NCI-H2107 treated with DMSO at 0.1 percent for 48 hours (cell line): ENCODE results near the gene PPOX.
A peak's percentile ranks its signal among the peaks of the same experiment; 100 is the strongest.

Source experiments
- DNase-seq: peaks from one replicate; lab custom pipeline; 2025; ENCODE audit not compliant: unreplicated experiment; lab: John Stamatoyannopoulos, UW

PPOX gene

DNA sequence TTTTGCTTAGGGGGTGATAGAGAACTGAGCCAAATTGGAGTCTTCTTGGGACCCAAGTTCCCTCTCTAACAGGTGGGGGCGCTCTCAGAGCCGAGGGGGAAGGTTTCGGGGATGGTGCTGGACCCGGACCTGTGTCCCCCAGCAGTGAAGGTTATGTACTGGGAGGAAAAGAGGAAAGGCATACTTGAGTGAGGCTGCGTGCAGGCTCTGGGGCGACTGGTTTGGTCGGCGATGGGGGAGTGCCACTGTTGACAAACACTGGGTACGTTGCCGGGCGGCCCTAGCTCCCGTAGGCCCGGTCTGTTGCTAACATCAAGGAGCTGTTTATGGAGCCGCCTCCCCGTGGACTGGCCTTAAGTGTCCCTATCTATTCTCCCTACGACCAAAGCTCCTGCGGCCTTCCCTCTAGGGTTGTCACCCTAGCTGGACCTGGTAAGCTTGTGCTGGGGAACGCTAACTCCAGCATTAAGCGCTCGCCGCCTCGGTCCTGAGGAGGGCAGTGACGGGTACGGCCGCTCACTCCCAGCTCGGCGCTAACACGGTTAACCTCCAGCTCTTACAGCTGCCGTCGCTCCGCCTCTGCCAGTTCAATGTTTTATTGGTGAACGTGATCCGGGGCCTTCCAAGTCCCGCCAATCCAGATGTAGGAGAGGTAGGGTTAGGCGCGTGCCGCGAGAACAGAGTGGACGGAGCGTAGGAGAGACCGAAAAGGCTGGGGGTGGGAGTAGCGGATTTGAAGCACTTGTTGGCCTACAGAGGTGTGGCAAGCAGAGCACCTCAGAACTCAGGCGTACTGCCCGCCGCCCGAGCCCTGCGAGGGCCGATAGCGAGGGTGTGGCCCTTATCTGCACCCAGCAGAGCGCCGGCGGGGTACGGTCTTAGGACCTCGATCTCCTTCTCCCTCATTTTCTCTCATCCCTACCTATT, at the start of gene PPOX:
Gene PPOX (plus strand): TSS at position 685 of the 927 bp plus-strand sequence. CDS start 422 bp downstream, outside the sequence.
- peak; percentile 99 for DNase-seq

DNA sequence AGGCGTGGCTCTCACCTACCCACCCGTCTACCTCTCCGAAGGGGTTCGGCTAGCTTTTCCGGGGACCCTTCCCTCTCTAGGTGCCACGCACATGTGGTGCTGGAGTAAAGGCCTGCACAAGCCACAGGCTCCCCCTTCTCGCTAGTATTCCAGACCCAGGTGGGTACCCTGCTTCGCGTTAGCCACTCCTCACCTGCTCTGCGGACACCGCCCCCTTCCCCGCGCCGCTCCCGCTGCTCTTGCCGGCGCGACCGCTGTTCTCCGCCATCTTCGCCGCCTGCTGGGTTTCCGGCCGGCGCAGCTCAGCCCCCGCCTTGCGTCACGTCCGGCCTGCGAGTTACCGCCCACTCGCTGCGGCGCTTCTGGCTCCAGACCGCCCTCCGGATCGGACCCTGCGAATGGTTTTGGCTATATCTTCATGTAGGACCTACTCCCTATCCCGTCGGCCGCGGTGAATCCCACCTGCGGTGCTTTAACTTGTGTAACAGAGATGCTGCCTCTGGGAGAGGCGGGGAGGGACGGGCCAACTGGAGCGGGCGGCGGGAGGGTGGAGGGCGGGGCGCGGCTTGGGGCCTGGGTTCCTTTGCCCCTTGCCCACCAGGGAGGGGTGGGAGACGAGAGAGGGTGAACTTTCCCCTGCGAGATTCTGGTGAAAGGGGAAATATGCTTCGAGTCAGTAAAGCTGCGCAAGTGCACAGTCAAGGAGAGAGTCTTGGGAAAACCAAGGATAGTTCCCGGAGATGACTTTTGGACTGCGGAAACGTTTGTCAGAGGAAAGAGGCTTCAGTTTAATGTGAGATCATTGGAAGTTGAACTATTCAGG, 48.3 kb upstream of the PPOX start, which contains the start of the genes NIT1 and PFDN2:
Gene NIT1 (plus strand): TSS at position 347 of the 823 bp plus-strand sequence. CDS start 72 bp downstream, at position 419.
Gene PFDN2 (minus strand): TSS at position 279 of the 823 bp plus-strand sequence. CDS start 11 bp downstream, at position 268.
- peak; percentile 82 for DNase-seq

DNA sequence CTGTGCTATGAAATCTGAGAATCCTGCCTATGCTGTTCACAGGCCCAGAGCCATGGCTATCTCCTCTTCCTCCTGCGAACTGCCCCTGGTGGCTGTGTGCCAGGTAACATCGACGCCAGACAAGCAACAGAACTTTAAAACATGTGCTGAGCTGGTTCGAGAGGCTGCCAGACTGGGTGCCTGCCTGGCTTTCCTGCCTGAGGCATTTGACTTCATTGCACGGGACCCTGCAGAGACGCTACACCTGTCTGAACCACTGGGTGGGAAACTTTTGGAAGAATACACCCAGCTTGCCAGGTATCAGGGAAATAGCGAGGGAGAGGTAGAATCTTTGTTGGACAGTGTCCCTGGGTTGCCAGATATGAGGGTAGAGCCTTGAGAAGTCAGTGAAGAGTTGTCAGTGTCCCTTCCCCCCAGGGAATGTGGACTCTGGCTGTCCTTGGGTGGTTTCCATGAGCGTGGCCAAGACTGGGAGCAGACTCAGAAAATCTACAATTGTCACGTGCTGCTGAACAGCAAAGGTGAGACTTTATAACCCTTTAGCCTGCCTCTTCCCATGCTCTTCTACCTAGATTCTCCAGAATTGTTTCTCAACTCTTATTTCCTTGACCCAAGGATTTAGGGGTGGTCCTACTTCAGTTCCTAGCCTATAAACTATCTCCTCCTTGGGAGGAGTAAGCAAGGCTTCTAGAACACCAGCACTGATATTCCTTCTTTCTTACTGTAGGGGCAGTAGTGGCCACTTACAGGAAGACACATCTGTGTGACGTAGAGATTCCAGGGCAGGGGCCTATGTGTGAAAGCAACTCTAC, 46.9 kb upstream of the PPOX start:
- DNase-seq: no peak

DNA sequence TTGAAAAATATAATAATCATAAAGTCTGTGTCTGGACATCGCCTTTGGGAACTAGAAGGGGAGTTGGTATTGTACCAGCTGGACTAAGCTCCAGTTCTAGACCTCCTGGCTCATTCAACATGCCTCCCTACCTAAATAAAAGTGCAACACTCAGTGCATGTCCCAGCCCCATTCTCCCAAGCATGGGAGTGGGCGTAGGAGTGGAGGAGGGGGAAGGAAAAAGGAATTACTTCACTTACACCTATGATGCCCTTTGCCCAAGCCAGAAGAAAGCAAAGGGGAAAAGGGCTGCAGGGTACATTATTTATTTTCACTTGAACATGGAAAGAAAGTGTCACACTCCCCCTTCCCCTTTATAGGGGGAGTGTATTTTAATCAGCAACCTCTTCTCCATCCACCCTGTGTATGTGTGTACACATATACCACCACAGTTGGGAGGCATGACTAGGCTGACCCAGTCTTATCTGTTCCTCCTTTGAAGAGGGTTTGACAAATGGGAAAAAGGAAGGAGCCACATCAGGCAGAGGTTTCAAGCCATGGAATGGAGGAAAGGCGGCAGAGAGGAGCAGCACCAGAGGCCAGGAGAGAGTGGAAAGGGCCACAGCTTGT, 45.1 kb upstream of the PPOX start:
- DNase-seq: no peak

DNA sequence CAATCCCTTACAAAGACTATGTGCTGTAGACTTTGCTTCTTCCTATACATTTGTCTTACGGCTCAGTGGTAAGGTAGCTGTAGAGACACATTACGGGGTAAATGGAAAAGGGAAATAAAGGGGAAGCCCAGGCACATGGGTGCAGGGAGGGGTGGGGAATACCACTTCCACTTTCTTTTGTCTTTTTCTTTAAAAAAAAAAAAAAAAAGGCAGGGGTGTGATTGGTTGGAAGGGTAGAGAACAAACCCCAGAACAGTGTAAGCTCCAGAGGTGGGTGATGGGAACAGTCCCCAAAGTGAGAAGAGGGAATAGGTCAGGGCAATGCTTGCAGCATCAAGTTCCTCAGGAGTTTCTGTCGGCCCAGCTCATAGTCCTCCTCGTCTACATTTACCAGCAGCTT, 44.4 kb upstream of the PPOX start:
- no peak for DNase-seq

DNA sequence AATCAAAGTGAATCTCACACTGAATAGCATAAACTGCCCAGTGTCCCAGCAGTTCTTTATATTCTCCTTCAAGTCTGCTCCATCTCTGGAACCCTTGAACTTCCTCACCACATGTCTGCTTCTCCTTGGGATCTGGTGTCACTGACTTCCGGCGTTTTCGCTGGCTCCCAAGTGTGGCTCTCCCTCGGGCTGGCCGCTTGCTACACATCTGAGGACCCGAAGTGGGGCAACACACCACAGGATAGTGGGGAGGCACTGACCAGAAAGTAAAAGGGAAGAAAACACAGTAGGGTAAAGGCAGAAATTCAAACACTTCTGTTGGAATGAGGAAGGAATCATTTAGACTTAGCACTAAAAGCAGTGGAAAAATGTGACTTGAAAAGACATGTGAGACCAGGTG, 43.3 kb upstream of the PPOX start:
- no peak for DNase-seq

DNA sequence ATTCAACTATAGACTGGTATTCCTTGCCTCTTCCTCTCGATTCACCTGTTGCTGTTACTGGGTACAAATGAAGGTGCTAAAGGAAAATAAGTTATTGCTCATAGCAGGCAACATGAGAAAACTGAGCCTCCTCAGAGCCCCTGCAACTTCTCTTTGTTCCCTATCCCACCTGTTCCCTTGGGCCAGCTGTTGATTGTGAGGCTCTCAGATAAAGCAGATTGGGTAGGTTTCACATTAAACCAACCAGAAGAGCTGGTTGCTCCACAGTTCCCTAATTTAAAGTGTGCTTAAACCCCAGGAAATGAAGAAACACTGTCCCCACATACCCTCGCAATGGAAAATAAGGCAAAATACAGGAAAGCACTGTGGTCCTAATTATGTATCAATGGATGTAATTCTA, 38.6 kb upstream of the PPOX start:
- no peak for DNase-seq

DNA sequence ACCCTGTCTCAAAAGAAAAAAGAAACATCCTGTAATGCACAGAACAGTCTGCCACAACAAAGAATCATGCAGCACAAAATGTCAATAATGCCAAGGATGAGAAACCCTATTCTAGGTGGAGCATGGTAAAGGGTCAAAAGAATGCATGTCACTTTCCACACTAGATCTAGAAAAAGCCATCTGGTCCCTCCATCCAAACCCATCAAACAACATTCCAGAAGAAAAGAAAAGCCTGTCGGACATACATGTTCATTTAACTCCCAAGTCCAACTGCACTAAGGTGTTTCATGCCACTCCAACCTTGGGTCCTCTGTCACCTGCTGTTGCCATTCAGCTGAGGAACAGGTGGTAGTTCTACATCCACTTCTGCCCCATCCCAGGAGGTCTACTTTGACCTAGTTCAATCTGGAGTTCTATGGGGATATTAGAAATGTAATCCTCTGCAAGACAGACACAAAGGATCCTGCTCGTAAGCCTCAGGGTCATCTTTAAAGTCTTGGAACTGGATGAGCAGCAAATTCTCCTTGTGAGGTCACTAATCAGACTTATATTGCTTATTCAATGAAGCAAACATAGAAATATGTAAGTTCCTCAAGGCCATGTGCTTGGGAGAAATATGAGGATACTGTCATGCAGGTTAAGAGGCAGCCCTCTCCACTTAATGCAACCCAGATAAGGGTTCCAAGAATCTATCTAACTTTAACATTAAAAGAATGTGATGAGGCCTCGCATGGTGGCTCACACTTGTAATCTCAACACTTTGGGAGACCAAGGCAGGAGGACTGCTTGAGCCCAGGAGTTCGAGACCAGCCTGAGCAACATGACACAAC, 37.4 kb upstream of the PPOX start:
- no peak for DNase-seq

DNA sequence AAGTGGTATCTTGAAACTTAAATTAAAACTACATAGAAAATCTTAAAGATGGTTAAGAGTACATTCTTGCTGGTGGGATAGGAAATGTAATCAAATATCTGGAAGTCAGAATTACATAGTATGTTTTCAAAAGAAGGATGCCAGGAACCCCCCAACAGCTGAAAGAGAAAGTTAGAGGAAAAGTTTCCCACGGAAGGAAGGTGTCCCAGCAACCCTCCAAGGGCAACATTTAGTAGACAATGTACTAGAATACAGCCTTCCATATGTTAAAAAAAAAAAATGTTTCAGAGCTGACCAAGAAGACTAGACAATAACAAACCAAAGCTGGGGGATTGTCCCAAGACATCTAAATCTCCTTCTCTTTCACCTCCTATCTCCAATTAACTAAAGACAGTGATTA, 36.0 kb upstream of the PPOX start:
- no peak for DNase-seq

DNA sequence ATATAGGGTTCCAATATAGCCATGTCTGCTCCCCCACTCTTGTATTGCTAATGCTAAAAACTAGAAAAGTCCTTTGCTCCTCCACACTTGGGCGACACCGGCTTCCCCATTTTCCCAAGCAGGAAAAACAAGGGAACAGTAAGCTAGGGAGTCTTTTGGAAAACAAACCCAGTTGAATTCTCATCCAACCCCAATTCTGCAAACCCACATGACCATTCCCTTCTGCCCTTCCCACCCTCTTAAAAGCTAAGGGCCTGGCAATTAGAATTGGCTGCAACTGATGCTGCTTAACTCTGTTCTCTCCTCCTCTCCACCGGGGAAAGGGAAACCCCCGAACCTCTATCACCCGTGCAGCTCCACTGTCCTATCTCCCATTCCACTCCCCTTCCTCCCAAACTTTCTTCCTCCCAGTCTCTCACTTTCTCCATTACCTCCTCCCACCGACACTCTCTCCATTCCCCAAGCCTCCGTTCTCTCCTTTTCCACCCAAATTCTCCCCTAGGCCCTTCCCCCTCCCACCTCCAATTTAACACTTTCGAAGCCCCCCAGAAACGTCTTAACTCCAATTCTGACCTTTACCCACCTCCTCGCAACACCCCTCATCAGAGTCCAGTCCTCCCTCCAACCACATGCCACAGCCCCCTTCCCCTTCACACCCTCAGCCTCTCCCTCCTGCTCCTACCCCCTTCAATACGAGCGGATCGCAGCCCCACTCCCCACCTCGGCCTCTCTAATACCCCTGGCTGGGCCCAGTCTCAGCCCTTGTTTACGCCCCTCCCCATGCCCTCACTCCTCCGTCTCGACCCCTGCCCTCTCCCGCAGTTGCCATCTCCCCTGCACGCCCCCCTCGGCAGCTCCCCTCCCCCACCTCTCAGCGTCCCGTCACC, 34.5 kb upstream of the PPOX start:
- no peak for DNase-seq

DNA sequence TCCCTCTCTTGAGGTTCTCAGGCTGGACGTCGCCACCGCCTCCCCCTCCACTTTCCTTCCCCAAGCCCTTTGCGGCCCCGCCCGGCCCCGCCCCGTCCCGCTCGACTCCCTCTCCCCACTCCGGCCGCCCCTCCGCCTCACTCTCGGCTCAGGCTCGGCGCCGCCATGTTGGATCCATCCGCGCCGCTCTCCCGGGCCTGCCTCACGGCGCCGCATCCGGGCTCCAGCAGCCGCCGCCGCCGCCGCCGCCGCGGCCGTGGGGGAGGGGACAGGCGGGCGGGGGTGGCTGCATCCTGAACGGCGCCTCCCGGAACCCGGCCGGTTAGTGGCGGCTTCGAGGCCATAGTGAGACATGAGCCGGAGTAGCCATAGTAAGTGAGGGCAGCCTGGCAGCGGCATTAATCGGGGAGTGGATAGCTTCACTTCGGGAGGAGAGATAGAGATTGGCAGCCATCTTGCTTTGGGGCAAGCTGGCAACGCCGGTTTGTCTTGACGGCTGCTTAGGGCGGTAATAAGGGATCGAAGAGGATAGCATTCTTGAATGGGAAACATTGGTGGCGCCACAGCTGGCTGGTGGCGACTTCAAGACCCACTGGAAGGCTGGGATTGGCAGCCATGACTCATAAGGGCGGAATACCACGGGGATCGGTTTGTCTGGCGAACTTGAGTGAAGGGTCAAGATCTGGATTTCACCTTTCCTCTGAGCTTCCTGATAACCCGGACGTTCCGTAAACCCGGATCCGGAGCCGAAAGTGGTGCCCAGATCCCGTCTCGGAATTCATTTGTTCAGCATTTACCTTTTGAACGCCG, 33.6 kb upstream of the PPOX start, which contains the start of gene DEDD:
Gene DEDD (minus strand): TSS at position 258 of the 810 bp plus-strand sequence. CDS start 8,205 bp downstream, outside the sequence.
- DNase-seq: peak; percentile 99

DNA sequence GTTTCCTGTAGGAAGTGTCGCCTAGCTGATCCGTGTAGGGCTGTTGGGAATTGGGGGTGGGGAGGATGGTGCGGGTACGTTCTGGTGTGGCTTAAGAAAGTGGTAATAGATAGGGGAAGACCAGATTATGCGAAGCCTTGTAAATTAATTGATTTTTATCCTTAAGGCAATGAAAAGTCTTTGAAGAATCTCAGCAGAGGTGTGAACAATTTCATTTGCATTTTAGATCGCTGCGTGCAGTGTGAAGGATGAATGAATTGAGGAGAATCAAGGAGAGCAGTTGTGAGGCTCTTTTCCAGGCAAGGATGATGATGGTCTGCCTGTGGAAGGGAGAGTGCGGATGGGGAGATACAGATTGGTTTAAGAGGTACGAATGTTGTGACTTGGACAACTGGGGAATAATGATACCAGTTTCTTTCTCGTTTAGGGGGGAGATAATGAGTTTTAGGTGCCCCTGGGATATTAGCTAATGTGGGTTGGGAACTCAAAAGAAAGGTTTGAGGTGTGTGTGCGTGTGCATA, 32.9 kb upstream of the PPOX start:
- DNase-seq: no peak

DNA sequence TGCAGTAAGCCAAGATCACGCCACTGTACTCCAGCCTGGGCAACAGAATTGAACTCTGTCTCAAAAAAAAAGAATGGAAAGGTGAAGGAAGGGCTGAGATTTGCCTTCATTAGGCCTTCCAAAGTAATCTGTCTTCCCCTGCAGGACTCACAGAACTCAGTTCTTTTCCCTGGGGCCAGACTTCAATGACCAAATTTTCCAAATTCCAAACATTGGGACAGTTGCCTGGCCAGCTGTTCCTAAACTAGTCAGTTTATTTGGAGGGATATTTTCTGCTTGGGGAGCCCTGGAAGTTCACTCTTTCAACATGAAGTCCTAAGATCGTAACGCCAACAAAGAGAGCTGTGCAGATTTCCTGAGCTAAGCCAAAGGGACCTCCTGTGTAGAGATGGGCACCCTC, 28.3 kb upstream of the PPOX start:
- DNase-seq: no peak

DNA sequence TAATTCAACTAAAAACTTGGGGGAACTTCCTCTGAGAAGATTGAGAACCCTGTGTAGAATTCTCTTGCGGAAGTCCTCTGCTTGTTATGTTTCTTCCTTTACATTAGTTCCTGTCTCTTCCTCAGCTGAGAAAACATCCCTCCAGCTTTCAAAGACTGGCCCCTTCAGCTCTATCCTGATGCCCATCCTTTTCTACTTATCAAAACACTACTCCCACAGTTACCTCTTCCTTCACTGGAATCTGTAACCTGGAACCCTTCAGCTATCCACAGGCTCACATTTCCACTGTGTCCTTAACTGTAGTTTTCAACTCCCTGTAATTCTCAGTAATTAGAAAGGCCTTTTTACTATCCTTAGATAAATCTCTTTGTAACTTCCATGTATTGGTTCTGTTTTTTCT, 27.8 kb upstream of the PPOX start:
- DNase-seq: no peak

DNA sequence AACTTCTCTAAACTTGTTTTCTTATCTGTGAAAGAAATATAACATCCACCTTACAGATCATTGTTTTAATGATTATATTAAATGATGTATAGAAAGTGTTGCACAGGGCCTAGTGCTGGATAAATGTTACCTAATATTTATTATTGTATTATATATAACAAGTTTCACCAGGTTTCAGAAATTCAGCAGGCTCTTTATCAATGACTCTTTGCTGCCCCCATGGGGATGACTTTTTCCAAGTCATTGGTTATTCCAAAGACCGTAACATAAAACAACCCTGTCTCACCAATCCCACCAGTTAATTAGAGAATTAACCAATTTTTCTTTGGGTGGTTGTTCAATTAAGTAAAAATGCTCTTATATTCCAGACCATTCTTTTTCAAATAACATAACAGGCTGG, 26.5 kb upstream of the PPOX start:
- peak; percentile 51 for DNase-seq

DNA sequence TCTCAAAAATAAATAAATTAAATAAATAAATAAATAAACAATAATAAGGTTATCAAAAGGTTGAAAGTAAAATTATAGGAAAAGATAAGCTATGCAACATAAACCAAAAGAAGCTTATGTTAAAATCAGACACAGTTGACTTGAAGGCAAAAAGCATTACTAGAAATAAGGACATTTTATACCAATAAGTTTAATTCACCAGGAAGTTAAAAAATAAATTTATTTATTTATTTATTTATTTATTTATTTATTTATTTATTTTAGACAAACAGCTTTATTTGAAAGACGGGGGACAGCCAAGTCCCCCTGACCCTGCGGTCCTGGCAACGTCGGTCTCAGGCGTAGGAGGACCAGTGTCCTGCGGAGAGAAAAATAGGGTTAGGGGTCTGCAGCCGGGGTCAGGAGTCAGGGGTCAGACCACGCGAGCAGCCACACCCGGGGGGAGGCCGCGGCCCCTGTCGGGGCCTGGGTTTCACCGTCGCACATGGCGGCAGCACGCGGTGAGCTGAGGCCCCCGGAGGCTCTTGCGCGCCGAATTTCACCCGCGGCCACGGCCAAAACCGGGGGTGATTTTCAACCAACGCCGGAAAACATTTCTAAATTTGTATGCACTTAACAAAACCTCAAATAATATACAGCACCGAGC, 25.3 kb upstream of the PPOX start:
- no peak for DNase-seq

DNA sequence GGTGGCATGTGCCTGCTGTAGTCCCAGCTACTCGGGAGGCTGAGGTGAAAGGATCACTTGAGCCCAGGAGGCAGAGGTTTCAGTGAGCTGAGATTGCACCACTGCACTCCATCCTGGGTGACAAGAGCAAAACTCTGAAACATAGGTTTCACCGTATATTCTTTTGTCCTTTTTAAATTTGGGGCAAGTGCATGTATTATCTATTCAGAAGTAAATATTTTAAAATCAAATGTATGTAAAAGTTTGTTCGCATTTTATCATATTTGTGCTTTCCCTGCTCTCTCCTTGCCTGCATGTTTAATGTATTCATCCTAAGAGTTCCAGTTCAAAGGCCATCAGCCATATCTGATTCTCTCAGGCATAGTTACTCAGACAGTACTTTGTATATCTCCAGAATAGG, 20.4 kb upstream of the PPOX start:
- DNase-seq: no peak
